CD14-positive monocyte (primary cell): ENCODE results near the gene ABI1. TPM values are rescaled to one million over a fixed set of nuclear protein-coding genes. Genes with fewer than 3 reads are reported as not detected.

ENCODE experiments used
- DNase-seq, 3 donors: peaks; one replicate each; pipeline ENCODE4 v3.0.0-alpha.2; 2011 to 2022
- H2AFZ ChIP-seq: 2 replicates; pipeline ENCODE4 v1.6.0; 2012; ENCODE audit warnings: mild to moderate bottlenecking, low read depth, low read length, inconsistent platforms; ENCODE audit not compliant: insufficient read depth, poor library complexity, severe bottlenecking
- H3K27ac ChIP-seq, 2 donors: 1 replicate in 1 of 2; 2 replicates in 1 of 2; pipeline ENCODE4 v1.5.1; 2012 to 2013; ENCODE audit warnings: low read length in 2 of 2, control low read depth in 1 of 2, inconsistent platforms in 1 of 2, low read depth in 1 of 2, mild to moderate bottlenecking in 1 of 2
- H3K27me3 ChIP-seq, 2 donors: one replicate each; pipeline versions ENCODE4 v1.6.0 to v1.6.1; 2011 to 2013; ENCODE audit warnings: low read length in 2 of 2; ENCODE audit not compliant: control insufficient read depth in 2 of 2, insufficient read depth in 2 of 2
- H3K36me3 ChIP-seq, 2 donors: replicated peaks in 1 of 2; 1 replicate in 1 of 2; 2 replicates in 1 of 2; pipeline versions ENCODE4 v1.5.1 to v1.6.1; 2012 to 2013; ENCODE audit warnings: low read length in 2 of 2, control low read depth in 1 of 2, inconsistent platforms in 1 of 2, mild to moderate bottlenecking in 1 of 2; ENCODE audit not compliant: insufficient read depth in 2 of 2, control insufficient read depth in 1 of 2
- H3K4me1 ChIP-seq, 2 donors: 1 replicate in 1 of 2; 2 replicates in 1 of 2; pipeline versions ENCODE4 v1.5.1 to v1.6.1; 2012 to 2013; ENCODE audit warnings: low read length in 2 of 2, control low read depth in 1 of 2, inconsistent platforms in 1 of 2, mild to moderate bottlenecking in 1 of 2, moderate library complexity in 1 of 2; ENCODE audit not compliant: insufficient read depth in 2 of 2, control insufficient read depth in 1 of 2
- H3K4me2 ChIP-seq: replicated peaks from 2 replicates; pipeline ENCODE3; 2012; ENCODE audit warnings: low read length, moderate library complexity, mild to moderate bottlenecking; ENCODE audit not compliant: poor library complexity, severe bottlenecking; ENCODE audit errors: extremely low read depth
- H3K4me3 ChIP-seq, 3 experiments: fragments of 200-600 bp in 1 of 3; sonication (generic) in 1 of 3; replicated peaks in 1 of 3; 1 replicate in 2 of 3; 2 replicates in 1 of 3; pipeline ENCODE4 v1.5.1; 2011 to 2013; ENCODE audit warnings: low read length in 3 of 3, mild to moderate bottlenecking in 3 of 3, control low read depth in 2 of 3, low read depth in 2 of 3, inconsistent platforms in 1 of 3, moderate library complexity in 1 of 3
- H3K79me2 ChIP-seq: 2 replicates; pipeline ENCODE4 v1.6.0; 2012; ENCODE audit warnings: mild to moderate bottlenecking, control low read depth, inconsistent platforms, low read length, moderate library complexity; ENCODE audit not compliant: insufficient read depth
- H3K9ac ChIP-seq: 2 replicates; pipeline ENCODE4 v1.6.0; 2017; ENCODE audit warnings: low read length, mild to moderate bottlenecking; ENCODE audit not compliant: insufficient read depth, poor library complexity, severe bottlenecking
- H3K9me3 ChIP-seq, 2 donors: replicated peaks in 1 of 2; 1 replicate in 1 of 2; 2 replicates in 1 of 2; pipeline versions ENCODE4 v1.5.1 to v1.6.1; 2012 to 2013; ENCODE audit warnings: low read length in 2 of 2, control low read depth in 1 of 2; ENCODE audit not compliant: control insufficient read depth in 1 of 2, insufficient read depth in 1 of 2
- H4K20me1 ChIP-seq: 2 replicates; pipeline ENCODE4 v1.6.0; 2012; ENCODE audit warnings: mild to moderate bottlenecking, low read length, control low read depth, moderate library complexity; ENCODE audit not compliant: insufficient read depth
- H3K27ac Mint-ChIP-seq, 7 donors: one replicate each; pipeline ENCODE4 v1.8.0; 2020; ENCODE audit warnings: mild to moderate bottlenecking in 7 of 7, mixed read lengths in 7 of 7, moderate library complexity in 6 of 7, inconsistent platforms in 2 of 7
- H3K27me3 Mint-ChIP-seq, 3 donors: one replicate each; pipeline ENCODE4 v1.8.0; 2021 to 2022; ENCODE audit warnings: low read depth in 3 of 3, mild to moderate bottlenecking in 3 of 3, mixed read lengths in 3 of 3, moderate library complexity in 3 of 3, inconsistent platforms in 1 of 3
- H3K36me3 Mint-ChIP-seq, 2 donors: one replicate each; pipeline ENCODE4 v1.8.0; 2020; ENCODE audit warnings: mixed read lengths in 2 of 2, inconsistent platforms in 1 of 2, mild to moderate bottlenecking in 1 of 2
- H3K4me1 Mint-ChIP-seq: one replicate; pipeline ENCODE4 v1.8.0; 2020; ENCODE audit warnings: mild to moderate bottlenecking, mixed read lengths
- H3K4me3 Mint-ChIP-seq, 2 donors: one replicate each; pipeline ENCODE4 v1.8.0; 2020; ENCODE audit warnings: mild to moderate bottlenecking in 2 of 2, mixed read lengths in 2 of 2, moderate library complexity in 1 of 2
- H3K9me3 Mint-ChIP-seq, 7 donors: one replicate each; pipeline ENCODE4 v1.8.0; 2020 to 2022; ENCODE audit warnings: mixed read lengths in 7 of 7, mild to moderate bottlenecking in 6 of 7, moderate library complexity in 6 of 7, inconsistent platforms in 2 of 7
- CTCF ChIP-seq: fragments of 200-600 bp; IDR thresholded peaks from one replicate; pipeline ENCODE4 v1.8.0; 2022; ENCODE audit warnings: antibody characterized with exemption, mild to moderate bottlenecking
- WGBS: methylation state at CpG from one replicate; pipeline ENCODE4 v1.1.5; 2013; ENCODE audit warnings: missing lambda C conversion rate; ENCODE audit not compliant: insufficient coverage; 5-methylcytosine and 5-hydroxymethylcytosine counted together
- intact Hi-C, 2 donors: fragments of 100-400 bp; cut with micrococcal nuclease; formaldehyde crosslinking; loops; one replicate each; pipeline versions ENCODE4 v1.15.0 to v1.15.1; 2023
- polyA plus RNA-seq, 3 donors: library from polyadenylated mRNA; depleted of rRNA in 1 of 3; unstranded in 2 of 3; stranded (reverse) in 1 of 3; fragments of 300-500 nt in 2 of 3; fragments of >200 nt in 1 of 3; fragmentation: Illumina TruSeq in 2 of 3; gene quantifications; 1 replicate in 2 of 3; 2 replicates in 1 of 3; pipeline ENCODE4 v1.2.3, GENCODE V29; 2012 to 2021

Gene ABI1
- polyA plus RNA-seq, 3 donors = 39.8 to 77.2 (median 61.5) TPM

GRCh38 chr10:26733750-26734568 lies 126.8 kb downstream of the ABI1 start:
- Histone ChIP-seq H3K9ac (no peak overlapping the region), H3K9me3 (no peaks in the 10 kb centered on the region), H3K4me2 (no peak overlapping the region), H3K27ac (no peak overlapping the region), H4K20me1 (no peaks in the 10 kb centered on the region), H3K4me1 (peaks cover 4 to 7% of the 10 kb centered on the region in 2 donors), H3K79me2 (peaks cover 4% of the 10 kb centered on the region), H3K36me3 (peaks cover 73 to 92% of the 10 kb centered on the region in 2 donors), H3K4me3 (no peak overlapping the region), H2AFZ (no peak overlapping the region), H3K27me3 (no peaks in the 10 kb centered on the region)
- peaks cover 5% of the 10 kb centered on the region for H3K4me1 Mint-ChIP-seq
- H3K9me3 Mint-ChIP-seq = no peaks in the 10 kb centered on the region
- intact Hi-C loops = no loop called here
- H3K36me3 Mint-ChIP-seq = peaks cover 68 to 94% of the 10 kb centered on the region in 2 donors
- peak overlapping the region in 4 of 7 donors; percentile 48 to 85 (median 58) for H3K27ac Mint-ChIP-seq
- no peak overlapping the region for H3K4me3 Mint-ChIP-seq
- no peak for TF ChIP-seq CTCF
- no peaks in the 10 kb centered on the region for H3K27me3 Mint-ChIP-seq
- no peak for DNase-seq
- 96% methylated on average over 12 of the region's 14 CpGs for WGBS

GRCh38 chr10:26730552-26730951 lies 130.2 kb downstream of the ABI1 start:
- 63% methylated on average over 2 of the region's 2 CpGs for WGBS
- intact Hi-C loops = no loop called here
- H3K36me3 ChIP-seq = peaks cover 69 to 95% of the 10 kb centered on the region in 2 donors

More at GRCh38 chr10:26730552-26730951, 130.2 kb downstream of the ABI1 start:
- Histone ChIP-seq H3K4me1 (no peaks in the 10 kb centered on the region), H3K27ac (no peak overlapping the region), H2AFZ (no peak overlapping the region), H3K9me3 (no peaks in the 10 kb centered on the region), H3K4me3 (no peak overlapping the region), H3K9ac (no peak overlapping the region), H3K4me2 (no peak overlapping the region), H4K20me1 (peaks cover 3% of the 10 kb centered on the region), H3K27me3 (no peaks in the 10 kb centered on the region), H3K79me2 (peaks cover 7% of the 10 kb centered on the region)
- H3K27me3 Mint-ChIP-seq = no peaks in the 10 kb centered on the region
- H3K4me3 Mint-ChIP-seq = no peak overlapping the region
- no peak for TF ChIP-seq CTCF
- no peak for DNase-seq
- peaks cover 61 to 96% of the 10 kb centered on the region in 2 donors for H3K36me3 Mint-ChIP-seq
- H3K27ac Mint-ChIP-seq = peak overlapping the region in 2 of 7 donors; percentile 5 to 59
- no peaks in the 10 kb centered on the region for H3K9me3 Mint-ChIP-seq
- peaks cover 5% of the 10 kb centered on the region for H3K4me1 Mint-ChIP-seq
